GM18907 (cell line): ENCODE results near the gene HNRNPDL.
A peak's percentile ranks its signal among the peaks of the same experiment; 100 is the strongest.
"Not testable (repeated sequence)": the region's sequence is repeated elsewhere in the genome, so short reads cannot be mapped to it uniquely, and the experiment has no call there.

ENCODE experiments used
- ATAC-seq: cut with Tn5 transposase; IDR thresholded peaks from one replicate; pipeline ENCODE4 v1.9.1; 2021; ENCODE audit warnings: mild to moderate bottlenecking, moderate library complexity; ENCODE audit not compliant: unreplicated experiment

HNRNPDL gene

GRCh38 chr4:82390061-82390460, 40.2 kb downstream of the HNRNPDL start:
- not testable (repeated sequence) for ATAC-seq

DNA sequence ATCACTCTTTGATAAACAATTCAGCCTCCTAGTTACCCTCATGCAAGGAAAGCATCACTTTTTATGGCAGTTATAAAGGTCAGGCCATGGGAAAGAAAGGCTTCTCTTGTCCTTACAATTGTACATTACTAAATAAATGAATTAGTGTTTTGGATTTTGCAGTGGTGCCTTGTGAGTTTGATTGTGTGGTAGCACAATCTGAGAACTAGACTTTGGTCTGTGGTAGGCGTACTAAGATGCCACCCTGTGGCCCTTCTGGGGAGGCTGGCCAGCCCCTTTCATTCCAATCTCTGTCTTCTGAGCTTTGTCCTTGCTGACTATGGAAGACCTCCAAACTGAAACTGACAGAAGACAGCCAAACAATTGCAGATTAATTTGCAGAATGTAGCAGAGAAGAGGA, 41.9 kb downstream of the HNRNPDL start:
- ATAC-seq, result no peak

- not testable (repeated sequence) for ATAC-seq
These were observed 44.0 kb downstream of the HNRNPDL start for GRCh38 chr4:82386312-82386711.

DNA sequence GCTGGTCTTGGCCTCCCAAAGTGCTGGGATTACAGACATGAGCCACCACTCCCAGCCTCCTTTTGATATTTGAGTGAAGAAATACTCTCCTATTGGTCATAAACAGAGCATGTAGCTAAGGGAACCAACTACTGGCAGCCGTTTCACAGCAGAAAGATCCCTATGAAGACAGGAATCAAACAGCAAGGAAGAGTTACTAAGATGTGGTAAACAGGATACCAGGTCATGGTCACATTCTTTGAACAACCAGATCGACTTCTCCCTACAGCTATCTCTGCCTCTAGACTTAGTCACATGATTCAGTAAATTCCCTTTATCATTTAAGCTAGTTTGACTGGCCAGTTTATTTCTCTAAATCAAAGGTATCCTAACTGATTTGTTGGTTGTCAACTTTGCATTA, 47.5 kb downstream of the HNRNPDL start:
- no peak for ATAC-seq

DNA sequence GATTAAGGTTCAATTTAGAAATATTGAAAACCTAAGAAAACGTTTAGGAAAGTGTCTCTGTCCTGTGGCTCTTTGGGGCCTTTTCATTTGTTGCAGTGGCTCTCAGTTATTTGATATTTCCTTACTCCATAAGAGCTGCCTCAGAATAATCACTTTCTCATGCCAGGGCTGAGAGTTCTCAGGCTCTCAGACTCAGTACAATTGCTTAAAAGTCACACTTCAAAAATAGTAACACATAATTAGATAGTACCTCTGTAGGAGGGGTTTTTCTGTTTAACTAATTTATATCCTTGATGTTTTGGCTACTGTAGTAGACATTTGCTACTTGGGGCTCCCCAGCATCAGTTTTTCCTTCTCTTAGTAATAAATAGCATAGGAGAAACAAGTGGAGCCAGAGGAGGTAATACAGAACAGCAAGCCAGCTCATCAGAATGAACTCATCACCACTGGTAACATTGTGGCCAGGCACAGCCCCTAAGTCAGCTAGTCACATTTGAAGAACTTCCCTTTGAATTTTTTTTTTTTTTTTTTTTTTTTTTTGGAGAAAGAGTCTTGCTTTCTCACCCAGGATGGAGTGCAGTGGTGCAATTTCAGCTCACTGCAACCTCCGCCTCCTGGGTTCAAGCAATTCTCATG, 48.5 kb downstream of the HNRNPDL start:
- ATAC-seq, result no peak

DNA sequence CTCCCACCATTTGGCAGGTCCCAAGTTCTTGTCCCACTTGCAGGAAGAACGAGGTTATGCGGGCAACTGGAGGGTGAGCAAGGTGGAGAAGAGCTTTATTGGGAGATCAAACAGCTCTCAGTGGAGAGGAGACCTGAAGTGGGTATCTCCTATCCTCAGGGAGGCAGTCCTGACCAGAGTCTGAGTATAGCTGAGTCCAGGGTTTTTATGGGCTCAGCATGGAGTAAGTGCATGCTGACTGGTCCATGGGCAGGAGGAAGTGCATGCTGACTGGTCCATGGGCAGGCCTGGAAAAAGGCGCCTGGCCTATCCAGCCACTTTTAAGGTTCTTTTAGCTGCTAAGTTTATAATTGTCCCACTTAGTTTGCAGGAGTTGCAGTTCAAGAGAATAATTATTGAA, 49.0 kb downstream of the HNRNPDL start:
- no peak for ATAC-seq

DNA sequence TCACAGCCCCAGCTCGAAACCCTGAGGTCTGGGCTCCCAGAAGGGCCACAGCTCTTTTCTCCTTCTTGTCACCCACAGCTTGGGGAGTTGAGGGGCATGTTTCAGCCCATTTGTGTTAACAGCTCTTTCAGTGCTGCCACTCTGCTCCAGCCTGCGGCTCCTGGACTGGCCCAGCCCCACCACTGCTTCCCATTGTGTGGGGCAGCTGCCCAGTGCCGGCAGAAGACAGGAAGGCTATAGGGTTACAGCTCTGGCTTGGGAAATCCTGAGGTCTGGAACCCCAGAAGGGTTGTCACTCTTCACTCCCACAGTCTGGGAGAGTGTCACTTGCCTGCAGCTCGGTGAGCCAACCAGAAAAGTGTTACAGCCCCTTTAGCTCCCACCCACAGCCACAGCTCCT, 49.4 kb downstream of the HNRNPDL start:
- no peak for ATAC-seq

DNA sequence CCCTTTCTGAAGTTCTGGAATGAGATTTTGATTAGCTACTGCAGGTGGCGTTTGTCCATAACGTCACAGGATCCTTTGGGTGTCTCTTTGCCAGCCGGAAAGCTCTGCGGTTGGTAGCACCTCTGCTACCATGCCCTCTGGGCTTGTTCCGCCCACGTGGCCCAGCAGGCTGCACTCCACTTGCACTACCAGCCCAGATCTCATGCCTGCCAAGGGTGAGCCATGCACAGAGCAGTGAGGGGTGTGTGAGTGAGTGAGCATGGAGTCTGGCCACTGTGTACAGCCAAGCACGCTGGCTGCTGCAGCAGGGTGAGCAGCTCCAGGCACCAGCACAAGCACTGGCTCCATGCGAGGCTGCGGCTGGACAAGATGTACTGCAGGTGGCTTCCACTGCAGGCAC, 49.9 kb downstream of the HNRNPDL start:
- no peak for ATAC-seq

GRCh38 chr4:82376109-82376508, 54.2 kb downstream of the HNRNPDL start:
- ATAC-seq, result no peak

DNA sequence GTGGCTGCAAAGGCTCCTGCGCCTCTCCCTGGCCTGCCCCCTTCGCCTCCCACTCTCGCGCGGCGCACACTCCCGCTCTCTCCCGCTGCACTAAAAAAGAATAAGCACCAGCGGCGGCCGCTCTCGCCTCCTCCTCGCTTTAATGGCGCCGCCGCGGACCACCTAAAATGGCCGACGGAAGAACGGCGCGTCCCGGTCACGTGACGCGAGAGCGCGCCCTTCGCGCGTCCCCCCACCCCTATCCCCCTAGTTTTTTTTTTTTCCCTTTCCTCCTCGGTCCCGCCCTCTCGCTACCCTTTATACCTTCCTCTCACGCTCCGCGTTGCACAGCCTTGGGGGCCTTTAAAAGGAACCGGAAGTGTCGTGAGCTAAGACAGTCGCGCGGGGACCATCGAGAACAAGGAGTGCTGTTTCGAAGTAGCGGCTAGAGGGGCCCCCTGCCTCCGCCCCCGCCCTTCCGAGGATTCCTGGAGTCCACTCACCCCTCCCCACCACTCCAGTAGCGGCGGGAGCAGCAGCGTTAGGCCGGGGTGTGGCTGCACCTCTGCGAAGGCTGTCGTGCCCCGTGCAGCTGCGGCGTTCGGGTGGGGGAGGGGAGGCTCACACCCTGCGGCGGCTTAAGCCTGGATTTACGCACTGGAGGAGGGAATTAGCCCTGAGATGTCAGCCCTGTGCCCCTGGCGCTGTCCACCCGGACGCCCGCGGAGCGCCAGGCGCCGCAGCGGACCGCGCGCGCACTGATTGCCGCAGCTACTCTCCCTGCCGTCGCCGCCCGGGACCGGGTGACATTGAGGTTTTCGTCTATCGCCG, 56.2 kb downstream of the HNRNPDL start, which contains the start of gene HNRNPD:
Gene HNRNPD, minus strand, starts transcription at position 176 of the 810 bp plus-strand sequence. CDS start 313 bp downstream, outside the sequence.
- peak; percentile 97 for ATAC-seq

DNA sequence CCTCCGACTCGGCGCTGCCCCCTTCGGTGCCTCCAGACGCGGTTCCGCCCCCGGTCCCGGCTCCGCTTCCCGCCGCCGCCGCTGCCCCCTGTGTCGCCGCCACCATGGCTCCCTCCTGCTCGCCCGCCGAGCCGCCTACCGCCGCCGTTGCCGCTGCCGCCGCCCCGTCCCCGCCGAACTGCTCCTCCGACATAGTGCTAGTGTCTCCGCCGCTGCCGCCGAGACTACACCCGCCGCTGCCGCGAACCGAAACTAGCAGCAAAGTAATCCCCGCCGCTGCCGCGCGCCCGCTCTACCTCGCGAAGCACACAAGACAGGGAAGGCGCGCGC, 56.8 kb downstream of the HNRNPDL start:
- ATAC-seq, result peak; percentile 26
